Uterine smooth muscle cell (primary cell): ENCODE results near the gene ABCC9. TPM values are rescaled to one million over a fixed set of nuclear protein-coding genes. Genes with fewer than 3 reads are reported as not detected.

Experiments
- total RNA-seq: library from RNA; depleted of rRNA; stranded (reverse); fragments of >200 nt; gene quantifications from 2 replicates; pipeline ENCODE4 v1.2.3, GENCODE V29; 2014

Gene ABCC9
- total RNA-seq: 20.5 and 37.9 TPM in 2 replicates

DNA sequence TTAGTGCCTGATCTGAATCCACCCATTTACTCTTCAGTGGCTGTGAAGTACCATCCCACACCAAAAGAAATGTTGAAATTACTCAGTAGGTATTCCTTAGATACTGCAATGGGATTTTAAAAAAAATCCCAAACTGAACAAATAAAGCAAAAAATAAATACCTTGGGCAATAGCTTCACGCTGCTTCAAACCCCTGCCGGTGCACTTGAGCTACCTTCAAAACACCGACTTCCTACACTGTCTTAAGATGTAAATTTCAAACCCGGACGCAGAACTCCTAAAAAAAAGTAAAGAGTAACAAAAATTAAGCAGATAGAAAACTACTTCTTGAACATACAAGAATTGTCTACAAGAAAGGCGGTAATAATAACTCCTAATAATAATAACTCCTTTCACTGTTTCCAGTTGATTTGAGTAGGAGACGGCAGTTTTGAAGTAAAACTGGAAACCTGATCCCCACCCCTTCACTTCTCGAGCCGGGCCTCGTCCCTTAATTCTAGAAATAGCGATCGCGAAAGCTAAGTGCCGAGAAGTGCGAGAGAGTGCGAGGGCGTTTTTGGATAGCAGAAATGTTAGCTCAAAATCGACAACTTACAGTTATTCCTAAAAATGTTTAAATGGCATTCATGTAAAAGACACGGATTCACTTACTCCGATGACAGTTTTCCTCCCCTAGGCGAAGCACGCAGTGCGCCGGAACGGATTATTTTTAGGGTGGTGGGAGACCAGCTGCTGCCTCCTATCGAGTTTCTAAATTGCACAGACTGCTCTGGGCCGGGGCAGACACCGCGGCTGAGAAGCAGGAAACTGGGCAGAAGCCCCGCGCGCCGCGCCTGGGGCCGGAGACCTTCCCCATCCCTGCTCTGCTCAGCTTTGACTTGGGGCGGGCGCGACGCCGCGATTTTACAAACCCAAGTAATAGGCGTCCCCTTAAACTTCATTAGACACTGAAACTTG lies at the start of gene ABCC9:
ABCC9 (minus strand) TSS at position 878 of the 957 bp plus-strand sequence. CDS start 4,752 bp downstream, outside the sequence.

DNA sequence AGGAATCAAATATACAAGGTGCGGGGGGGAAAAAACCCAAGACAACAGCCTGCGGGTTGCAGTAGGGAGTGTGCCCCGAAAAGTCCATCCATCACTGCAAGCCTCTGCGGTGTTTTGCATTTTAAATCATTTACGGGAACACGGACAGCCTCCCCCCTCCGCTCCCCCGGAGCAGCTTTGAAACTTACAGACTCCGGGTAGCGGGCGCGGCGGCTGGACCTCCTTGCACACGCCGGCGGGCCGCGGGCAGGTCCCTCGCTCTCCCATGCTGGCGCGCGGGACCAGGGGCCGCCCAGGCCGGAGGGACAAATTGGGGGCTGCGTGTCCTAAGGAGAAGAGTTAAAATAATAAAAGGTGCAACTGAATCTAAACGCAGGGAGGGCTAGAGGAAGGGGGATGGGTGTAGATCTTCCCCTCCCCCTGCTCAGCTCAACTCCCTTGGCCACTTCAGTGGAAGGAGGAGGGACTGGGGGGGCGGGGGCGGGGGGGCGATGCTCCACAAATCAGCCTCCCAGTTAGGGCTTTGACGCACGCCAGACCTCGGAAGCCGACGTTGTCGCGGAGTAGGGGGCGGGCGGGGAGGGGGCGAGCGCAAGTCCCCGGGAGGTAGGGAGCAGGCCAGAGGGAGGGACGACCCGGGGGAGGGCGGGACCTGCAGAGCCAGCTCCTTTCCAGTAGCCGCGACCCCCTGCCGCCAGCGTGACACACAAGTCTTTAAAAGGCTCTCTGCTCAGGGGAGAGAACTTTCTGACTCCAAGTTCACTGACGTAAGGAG lies 166.7 kb downstream of the ABCC9 start, which contains the start of gene KCNJ8:
KCNJ8 (minus strand) TSS at position 349 of the 775 bp plus-strand sequence. CDS start 1,090 bp downstream, outside the sequence.

Other genes with a start within 250 kb of the ABCC9 start
- gene KCNJ8, start 166.7 kb downstream of the ABCC9 start, total RNA-seq: 9.6 and 15.5 TPM in 2 replicates
- gene CMAS, start 104.8 kb upstream of the ABCC9 start, total RNA-seq: 29.1 and 35.6 TPM in 2 replicates